GM21423 (cell line): ENCODE results near the gene WNK2.

Experiments
- ATAC-seq: cut with Tn5 transposase; IDR thresholded peaks from one replicate; pipeline ENCODE4 v1.9.1; 2021; ENCODE audit warnings: mild to moderate bottlenecking, moderate library complexity; ENCODE audit not compliant: unreplicated experiment

Gene WNK2

DNA sequence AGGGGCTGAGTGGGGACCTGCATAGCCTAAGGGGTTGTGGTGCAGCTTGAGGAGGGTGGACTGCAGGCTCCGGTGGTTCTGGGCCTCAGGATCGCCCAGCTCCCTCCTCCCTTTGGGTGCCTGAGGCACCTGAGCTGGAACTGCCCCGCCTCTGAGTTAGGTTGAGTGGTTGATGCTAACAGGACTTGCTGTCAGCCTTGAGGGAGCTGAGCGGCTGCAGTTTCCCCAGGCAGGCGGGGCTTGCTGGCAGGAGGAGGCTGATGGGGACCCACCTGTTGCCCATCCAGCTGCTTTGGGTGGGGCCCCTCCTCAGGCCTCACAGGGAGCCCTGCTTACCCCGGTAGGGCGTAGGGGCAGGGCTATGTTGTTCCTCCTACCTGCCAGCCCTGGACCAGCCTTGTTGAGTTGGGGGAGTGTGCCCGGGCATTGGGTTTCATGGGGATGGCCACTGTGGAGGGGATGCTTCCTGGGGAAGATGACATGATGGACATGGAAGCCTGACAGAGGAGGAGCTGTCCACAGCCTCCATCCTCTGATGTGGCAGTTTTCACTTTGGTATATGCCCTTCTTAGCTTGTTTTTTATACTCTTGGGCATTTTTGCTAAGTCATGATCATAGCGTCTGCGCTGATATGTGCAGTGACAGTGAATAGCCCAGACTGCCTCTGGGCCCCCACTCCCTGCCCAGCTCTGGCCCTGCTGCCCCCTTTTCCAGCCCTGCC, 14.3 kb downstream of the WNK2 start:
- ATAC-seq: no peak

DNA sequence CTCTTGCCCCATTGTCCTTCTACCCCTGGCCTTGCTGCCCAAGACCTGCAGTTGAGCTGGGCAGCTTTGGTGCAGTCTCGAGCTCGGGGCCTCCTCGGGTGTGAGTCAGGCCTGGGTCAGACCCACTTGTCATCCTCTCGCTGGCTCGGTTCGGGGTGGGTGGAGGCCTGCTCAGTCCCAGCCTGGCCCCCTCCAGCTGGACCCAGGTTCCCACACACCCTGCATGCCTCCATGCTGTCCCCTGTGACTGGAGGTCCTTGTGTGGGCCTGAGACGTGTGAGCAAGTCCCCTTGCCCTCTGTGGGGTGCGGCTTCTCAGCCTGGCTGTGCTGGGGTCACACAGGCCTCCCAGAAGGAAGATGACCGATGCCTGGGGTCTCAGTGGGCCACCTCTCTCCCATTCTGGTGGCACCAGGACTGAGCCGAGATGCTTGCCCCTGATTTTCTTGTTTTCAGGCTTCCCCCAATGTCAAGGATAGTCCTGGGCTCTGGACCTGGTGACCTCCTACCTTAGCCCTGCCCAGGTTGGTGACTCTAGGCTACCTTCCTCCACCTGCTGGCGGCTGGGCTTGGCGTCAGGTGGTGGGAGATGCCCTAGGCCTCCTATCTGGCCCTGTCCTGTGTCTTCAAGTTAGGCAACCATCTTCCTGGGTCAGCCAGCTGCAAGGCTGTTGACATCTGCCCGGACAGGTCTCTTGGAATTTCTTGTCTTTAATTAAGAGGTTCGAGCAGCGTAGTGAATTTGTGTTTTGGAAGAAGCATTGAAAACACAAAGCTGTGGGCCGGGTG, 15.1 kb downstream of the WNK2 start:
- no peak for ATAC-seq

DNA sequence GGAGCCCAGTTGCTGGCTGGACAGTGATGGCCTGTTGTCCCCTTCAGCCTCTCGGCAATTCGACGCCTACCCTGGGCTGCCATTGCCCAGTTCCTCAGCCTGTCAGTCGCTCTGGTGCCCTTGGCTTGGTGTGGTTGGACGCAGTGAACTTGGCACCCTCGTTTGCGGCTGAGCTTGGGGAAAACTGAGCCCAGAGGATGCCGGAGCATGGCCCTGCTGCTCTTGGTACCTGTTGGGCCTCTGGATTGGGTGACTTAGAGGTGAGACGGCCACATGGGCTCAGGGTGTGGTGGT, 16.5 kb downstream of the WNK2 start:
- no peak for ATAC-seq

DNA sequence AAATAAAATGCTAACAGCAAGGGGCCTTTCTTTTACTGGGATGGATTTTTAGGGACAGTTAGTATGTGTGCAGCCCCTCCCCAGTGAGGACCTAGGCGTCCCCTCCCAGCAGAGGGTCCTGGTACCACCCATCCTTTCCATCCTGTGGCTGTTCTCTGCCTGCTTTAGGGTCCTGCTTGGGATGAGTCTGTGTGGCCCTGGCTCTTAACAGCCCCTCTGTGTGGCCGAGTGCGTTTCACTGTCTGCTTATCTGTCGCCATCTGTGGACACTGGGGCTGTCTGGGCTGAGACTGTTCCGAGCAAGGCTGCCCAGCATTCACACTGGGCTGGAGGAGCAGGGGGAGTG, 17.0 kb downstream of the WNK2 start:
- ATAC-seq: no peak

DNA sequence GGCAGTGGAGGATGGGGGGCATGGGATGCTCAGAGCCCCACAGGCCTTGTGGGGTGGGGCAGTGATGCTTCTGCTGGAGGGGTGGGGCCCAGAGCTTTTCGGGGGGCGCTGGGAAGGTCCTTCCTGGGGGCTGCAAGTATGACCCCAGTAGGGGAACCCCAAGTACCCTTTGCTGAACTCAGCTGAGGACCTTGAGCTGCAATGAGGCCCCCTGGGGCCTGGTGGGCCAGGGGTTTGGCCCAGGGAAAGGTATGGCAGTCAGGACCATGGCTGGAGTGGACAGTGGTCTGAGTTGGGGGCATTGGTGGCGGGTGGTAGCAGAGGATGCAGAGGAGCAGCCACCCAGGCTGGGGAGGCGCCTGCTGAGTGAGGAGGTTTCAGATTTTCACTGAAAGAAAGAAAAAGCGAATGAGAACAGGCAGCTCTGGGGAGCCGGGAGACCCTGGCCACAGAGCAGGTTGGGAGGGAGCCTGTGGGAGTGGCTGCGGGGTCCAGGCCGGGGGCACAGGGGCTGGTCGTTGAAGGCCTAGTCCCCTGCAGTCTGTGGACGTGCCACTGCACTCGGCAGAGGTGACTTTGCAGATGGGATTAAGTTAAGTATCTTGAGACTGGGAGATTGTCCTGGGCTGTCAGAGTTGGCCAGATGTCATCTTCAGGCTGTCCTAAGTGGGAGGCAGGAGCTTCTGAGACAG, 19.2 kb downstream of the WNK2 start:
- no peak for ATAC-seq

DNA sequence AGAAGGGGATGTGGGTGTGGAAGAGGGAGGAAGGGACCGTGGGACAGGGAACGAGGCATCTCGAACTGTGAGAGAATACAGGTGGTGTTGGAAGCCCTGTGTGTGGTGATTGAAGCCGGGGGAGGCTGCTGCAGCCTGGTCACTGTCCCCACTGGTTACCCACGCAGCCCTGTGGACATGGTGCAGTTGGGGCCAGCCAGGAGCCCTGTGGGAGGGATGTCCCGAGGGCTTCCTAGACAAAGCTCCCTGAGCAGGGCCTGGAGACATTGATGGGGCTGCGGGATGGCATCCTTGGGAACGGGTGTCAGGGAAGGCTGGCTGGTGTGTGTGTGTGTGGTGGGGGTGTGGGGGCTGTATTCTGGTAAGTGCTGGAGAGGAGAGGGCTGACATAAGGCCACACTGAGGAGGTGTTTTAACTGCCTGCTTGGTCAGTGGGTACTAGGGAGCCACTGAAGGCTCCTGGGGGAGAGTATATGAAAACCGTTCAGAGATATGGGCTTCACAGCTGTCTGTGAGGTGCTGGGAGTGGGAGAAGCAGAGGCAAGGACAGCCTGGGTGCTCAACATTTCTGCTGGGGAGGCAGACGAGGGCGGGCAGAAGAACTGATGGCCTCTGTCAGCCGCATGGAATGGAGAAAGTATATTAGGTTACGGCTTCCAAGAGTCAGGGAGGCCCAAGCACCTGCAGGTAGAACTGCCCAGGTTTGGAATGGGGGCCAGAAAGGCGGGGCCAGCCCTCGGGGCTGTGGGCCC, 20.0 kb downstream of the WNK2 start:
- no peak for ATAC-seq

DNA sequence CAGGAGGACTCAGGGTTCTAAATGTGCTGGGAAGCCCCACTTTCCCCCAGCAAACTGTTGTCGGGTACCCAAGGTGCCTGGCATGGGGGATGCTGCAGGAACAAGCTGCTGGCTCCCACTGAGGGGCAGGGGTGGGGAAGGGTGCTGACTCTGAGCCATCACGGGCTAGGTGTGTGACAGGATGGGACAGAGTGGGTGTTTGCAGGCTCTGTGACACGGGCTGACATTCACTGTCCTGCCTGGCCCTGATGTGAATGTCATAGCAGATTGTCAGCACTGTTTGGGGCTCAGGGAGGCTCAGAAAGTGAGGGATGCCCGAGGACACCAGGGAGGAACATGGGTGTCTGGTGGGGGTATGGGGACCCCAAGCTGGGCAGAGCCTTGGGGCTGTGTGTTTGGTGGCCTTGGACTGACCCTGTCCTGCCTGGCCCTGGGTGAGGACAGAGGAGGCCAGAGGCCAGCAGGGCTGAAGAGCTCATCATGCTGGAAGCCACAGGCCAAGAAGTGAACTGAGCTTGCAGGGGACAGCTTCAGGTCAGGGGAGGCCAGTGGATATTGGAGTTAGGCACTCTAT, 20.6 kb downstream of the WNK2 start:
- ATAC-seq: no peak

DNA sequence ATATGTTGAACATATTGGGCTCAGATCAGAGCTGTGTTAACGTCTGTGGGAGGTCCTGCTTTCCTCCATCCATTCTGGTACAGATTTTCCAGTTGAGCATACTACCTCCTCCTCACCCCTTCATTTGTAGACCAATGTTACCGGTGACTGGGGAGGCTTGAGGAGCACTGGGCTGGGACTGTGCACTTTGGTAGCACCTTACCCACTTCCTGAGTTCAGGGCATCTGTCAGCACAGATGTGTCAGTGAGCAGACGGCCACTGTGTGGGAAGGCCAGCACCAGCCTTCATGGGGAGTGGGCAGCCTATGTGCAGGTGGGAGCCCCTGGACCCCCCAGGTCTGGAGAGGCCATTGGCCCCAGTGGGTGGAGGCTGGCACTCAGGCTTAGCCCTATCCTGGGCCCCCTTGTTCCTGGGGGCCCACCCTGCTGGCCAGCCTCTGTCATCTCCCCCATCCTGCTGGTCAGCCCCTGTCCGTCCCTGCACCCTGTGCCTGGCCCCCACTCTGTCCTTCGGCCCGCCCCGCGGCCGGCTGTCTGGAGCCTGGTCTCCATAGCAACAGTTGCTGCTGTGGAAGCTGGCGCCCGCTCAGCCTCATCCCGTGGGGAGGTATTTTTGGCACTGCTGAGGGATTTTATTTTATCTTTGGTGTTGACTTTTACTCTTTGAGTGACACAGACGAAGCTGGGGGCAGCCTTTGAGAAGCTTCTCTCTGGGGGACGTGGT, 21.3 kb downstream of the WNK2 start:
- no peak for ATAC-seq

DNA sequence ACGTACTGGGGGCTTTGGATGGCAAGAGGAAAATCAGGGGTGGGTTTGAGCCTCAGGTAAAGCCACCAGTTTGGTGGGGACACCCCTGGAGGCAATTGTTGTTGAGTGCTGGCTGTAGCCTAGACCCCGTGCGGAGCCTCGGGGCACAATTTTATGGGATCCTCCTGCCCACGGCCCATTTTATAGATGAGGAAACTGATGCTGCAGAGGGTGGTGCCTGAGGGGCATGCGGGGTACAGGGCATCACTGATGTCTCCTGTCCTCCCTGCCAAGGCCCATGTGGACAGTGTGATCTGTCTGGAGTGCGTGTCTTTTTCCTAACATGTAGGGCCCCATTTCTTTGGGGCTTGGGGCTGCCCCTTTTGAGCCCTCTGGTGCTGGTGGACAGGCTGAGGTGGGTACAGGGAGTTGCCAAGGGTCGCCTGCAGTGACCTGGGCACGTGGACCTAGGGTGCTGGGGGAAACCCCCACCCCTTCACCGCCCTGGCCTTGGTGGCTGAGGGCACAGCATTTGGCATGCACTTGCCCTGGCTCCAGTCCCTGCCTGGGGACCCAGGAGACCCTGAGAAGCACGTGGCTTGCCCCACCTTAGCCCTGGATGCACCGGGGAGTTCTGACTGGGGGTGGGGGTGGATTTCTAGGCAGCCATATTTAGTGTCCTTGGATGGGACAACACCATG, 22.1 kb downstream of the WNK2 start:
- ATAC-seq: no peak

DNA sequence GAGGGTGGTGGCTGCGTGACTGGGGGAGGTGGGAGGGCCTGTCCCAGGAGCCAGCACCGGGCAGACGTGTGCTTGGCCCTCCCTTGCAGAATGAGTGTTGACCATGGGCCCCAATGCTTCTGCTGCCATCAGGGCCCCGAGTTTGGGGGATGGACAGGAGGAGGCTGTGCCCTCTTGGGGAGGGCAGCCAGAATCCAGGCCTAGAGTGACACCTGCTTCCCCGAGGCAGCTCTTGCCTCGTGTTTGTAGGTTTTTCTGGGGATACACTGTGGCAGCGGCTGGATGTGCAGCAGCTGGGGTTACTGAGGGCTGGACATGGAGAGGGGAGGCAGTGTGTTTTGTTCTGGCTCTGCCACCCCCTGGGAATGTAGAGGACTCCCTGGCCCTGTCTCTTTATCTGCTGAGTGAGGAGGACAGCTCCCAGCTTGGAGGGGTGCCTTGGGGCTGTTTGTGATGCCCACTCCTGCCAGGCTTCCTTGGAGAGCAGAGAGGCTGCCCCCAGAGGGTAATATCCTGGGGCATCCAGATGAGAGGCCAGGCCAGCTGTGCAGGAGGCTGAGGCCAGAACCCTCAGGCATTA, 22.7 kb downstream of the WNK2 start:
- ATAC-seq: no peak

DNA sequence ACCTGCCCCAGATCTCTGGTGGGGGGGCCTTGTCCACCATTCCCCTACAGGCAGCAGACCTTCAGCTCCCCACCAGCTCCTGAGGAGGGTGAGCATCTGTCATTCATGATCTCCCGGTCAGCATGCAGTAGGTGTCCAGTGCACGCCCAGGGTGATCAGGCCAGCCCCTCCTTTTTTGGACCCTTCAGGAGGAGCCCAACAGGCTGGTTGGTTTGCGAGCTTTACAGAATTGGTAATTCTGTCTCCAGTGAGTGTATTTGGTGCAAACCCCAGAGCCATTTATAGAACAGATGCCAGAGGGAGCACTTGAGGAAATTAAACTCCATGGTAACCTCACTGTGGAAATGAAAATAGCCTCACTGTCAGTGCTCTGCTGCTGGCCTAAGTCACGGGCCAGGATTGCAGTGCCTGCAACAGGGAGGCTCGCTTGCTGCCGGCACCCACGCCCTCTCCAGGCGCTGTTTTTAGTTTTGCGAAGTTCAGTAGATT, 23.4 kb downstream of the WNK2 start:
- ATAC-seq: no peak

DNA sequence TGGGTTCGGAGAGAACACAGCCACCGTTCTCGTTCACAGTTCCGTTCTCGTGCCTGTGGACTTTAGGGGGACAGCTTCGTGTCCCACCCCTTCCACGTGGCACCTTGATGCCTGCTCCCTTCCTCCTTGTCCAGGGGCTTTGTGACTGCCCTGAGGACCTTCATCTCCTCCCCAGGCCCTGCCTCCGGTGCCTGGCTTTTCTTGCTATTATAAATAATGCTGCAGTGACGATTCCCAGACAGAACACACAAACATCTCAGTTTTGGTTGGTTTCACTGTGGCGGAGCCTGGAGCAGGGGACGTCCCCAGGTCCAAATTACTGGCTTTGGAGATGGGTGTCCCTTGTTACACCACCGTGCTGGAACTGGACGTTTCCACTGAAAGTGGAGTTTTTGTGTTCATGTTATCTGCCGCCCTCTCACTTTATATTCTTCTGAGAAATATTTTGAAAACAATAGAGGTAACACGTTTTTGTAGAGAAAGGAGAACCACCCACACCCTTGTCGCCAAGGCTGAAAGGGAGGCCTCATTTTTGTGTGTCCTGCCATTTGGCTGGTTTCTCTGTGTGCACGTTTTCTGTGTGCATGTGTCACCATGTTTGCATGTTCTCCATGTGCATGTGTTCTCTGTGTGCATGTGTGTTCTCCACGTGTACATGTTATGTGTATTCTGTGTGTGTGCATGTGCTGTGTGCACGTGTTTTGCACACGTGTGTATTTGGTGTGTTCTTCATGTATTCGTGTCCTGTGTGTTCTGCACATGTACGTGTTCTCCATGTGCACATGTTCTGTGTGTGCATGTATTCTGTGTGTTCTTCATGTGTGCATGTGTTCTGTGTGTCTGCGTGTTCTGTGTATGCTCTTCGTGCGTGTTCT, 24.2 kb downstream of the WNK2 start:
- ATAC-seq: no peak

DNA sequence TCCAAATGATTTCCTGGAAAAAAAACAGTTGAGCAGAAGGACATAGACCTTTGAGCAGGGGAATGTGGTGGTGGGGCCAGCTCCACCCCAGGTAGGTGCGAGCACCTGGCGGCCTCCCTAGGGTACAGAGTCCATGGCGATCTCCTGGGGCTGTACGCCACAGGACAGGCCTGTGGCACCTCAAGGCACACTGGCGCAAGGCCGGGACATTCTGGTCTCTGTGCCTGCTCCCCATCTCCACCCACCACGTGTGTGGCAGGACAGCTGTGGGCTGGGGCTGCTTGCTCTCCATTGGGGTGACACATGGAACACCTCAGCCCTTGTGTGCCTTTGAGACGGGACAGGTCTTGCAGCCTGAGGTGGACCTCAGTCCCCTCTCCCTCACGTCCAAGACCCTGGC, 25.2 kb downstream of the WNK2 start:
- no peak for ATAC-seq

DNA sequence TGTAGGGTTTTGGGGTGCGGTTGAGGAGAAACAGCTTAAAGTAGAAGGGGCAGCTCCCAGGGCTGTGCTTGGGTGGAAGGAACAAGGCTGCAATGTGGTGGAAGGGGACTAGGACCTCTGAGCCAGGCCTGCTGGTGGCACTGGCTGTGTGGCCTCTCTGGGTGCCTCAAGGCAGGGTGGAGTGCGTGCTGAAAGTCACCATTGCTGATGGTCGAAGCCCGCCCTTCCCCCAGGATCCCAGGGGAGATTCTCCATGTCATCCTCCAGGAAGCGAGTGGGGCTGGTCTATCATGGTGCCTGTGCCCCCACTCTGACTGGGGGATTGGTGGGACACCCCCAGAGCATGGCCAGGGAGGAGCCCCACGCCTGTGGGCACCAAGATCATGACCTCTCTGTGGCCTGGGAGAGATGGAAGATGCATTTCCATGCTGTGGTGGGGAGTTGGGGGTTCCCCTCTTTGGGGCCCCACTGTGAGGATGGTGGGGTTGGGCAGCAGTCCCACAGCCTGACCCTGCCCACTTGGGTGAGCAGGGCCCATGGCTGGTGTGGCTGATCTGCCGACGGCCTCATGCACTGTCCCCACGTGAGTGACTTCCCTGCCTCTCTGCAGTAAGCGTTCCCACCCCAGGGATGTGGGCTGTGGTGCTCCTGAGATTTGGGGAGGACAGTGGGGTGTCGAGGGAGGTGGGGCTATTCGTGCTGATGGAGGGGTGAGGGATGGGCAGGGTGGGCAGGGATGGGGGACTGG, 25.8 kb downstream of the WNK2 start:
- ATAC-seq: no peak

DNA sequence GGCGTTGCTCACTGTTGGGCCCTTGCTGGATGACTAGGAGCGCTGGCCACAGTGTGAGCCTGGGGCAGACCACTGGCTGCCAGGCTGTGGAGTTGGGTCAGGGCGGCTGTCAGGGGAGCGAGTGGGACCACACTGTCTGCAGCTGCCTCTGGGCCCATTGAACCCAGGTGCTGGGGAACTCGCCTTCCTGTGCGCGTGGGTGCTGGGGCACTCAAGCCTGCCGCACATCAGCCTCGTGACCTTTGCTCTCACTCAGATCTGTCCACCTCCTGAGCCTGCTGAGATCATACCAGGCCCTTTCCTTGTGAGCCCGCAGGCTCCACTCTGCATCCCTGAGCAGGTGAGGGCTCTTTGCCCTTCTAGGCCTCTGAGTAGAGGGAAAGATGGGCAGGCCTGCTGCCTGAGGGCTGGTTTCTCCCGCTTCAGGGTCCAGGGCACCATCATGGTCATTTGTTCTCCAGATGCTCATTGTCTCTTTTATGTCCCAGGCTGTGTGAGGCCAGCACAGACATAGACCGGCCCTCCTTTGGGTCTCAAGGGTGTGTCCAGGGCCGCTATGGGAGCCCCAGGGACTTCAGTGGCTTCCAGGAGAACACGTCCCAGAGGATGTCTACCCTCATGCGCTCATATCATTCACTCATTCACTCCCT, 26.5 kb downstream of the WNK2 start:
- no peak for ATAC-seq

DNA sequence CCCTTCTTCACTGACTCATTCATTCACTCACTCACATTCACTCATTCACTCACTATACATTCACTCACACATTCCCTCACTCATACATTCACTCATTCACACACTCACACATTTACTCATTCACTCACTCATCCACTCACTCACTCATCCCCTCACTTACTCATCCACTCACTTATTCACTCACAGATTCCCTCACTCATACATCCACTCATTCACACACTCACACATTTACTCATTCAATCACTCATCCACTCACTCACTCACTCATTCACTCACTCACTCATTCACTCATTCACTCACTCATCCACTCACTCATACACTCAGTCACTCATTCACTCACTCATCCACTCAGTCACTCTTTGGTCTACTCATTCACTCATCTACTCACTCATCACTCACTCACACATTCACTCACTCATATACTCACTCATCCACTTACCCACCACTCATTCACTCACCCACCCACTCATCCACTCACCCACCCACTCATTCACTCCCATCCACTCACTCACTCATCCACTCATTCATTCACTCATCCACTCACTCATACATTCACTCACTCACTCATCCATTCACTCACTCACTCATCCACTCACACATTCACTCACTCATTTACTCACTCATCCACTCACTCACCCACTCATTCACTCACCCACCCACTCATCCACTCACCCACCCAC, 27.2 kb downstream of the WNK2 start:
- ATAC-seq: no peak

DNA sequence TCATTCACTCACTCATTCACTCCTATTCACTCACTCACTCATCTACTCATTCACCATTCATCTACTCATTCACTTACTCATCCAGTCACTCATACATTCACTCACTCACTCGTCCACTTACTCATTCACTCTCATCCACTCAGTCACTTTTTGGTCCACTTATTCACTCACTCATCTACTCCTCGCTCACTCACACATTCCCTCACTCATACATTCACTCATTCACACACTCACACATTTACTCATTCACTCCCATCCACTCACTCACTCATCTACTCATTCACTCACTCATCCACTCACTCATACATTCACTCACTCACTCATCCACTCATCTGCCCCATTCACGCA, 27.7 kb downstream of the WNK2 start:
- ATAC-seq: no peak
